Neuronal stem cell (in vitro differentiated cells): Measurements from ENCODE around the gene NPHP1.

Experiments used
- DNase-seq: peaks from one replicate; pipeline ENCODE4 v3.0.0-alpha.2; 2013; ENCODE audit warnings: low spot score
- H2AFZ ChIP-seq: one replicate; pipeline ENCODE4 v1.6.1; 2013; ENCODE audit warnings: mild to moderate bottlenecking, low read length, inconsistent platforms
- H2AK5ac ChIP-seq: 2 replicates; pipeline ENCODE4 v1.6.1; 2013; ENCODE audit warnings: low read depth, mild to moderate bottlenecking, inconsistent platforms, low read length, moderate library complexity, mixed read lengths
- H2BK120ac ChIP-seq: 2 replicates; pipeline ENCODE4 v1.6.1; 2013; ENCODE audit warnings: low read depth, mild to moderate bottlenecking, inconsistent platforms, low read length, moderate library complexity, mixed read lengths
- H2BK12ac ChIP-seq: one replicate; pipeline ENCODE4 v1.6.1; 2013; ENCODE audit warnings: low read length, inconsistent platforms
- H2BK15ac ChIP-seq: 2 replicates; pipeline ENCODE4 v1.6.1; 2013; ENCODE audit warnings: mild to moderate bottlenecking, low read length, inconsistent platforms, mixed read lengths
- H2BK5ac ChIP-seq: one replicate; pipeline ENCODE4 v1.6.1; 2013; ENCODE audit warnings: inconsistent platforms, mild to moderate bottlenecking, low read length, moderate library complexity
- H3K14ac ChIP-seq: one replicate; pipeline ENCODE4 v1.6.1; 2013; ENCODE audit warnings: low read length, inconsistent platforms
- H3K18ac ChIP-seq: 2 replicates; pipeline ENCODE4 v1.6.1; 2013; ENCODE audit warnings: low read length, inconsistent platforms
- H3K23ac ChIP-seq: 2 replicates; pipeline ENCODE4 v1.6.1; 2013; ENCODE audit warnings: low read depth, mild to moderate bottlenecking, mixed read lengths, low read length, inconsistent platforms; ENCODE audit not compliant: poor library complexity
- H3K27ac ChIP-seq: replicated peaks from 3 replicates; pipeline ENCODE4 v1.5.1; 2013; ENCODE audit warnings: low read length, inconsistent platforms
- H3K27me3 ChIP-seq, 3 experiments: 2 replicates each; pipeline ENCODE4 v1.6.1; 2013; ENCODE audit warnings: low read length in 3 of 3, mild to moderate bottlenecking in 2 of 3, inconsistent platforms in 1 of 3, low read depth in 1 of 3, mixed read lengths in 1 of 3, moderate library complexity in 1 of 3; ENCODE audit not compliant: control insufficient read depth in 3 of 3, insufficient read depth in 3 of 3
- H3K36me3 ChIP-seq, 2 donors: replicated peaks in 1 of 2; 2 replicates each; pipeline ENCODE4 v1.6.1; 2013; ENCODE audit warnings: low read length in 2 of 2; ENCODE audit not compliant: control insufficient read depth in 2 of 2, insufficient read depth in 2 of 2
- H3K4ac ChIP-seq: 2 replicates; pipeline ENCODE4 v1.6.1; 2013; ENCODE audit warnings: inconsistent platforms, mild to moderate bottlenecking, low read length, moderate library complexity
- H3K4me1 ChIP-seq, 2 donors: 1 replicate in 1 of 2; 2 replicates in 1 of 2; pipeline ENCODE4 v1.6.1; 2013; ENCODE audit warnings: low read length in 2 of 2, low read depth in 1 of 2; ENCODE audit not compliant: control insufficient read depth in 2 of 2, insufficient read depth in 1 of 2
- H3K4me2 ChIP-seq: one replicate; pipeline ENCODE4 v1.6.1; 2013; ENCODE audit warnings: mild to moderate bottlenecking, low read length, inconsistent platforms; ENCODE audit not compliant: insufficient read depth, poor library complexity, severe bottlenecking
- H3K4me3 ChIP-seq, 2 donors: 2 replicates each; pipeline ENCODE4 v1.5.1; 2013; ENCODE audit warnings: low read length in 2 of 2, mild to moderate bottlenecking in 2 of 2, inconsistent platforms in 1 of 2, moderate library complexity in 1 of 2
- H3K79me1 ChIP-seq: one replicate; pipeline ENCODE4 v1.6.1; 2013; ENCODE audit warnings: low read depth, mild to moderate bottlenecking, inconsistent platforms, low read length, moderate library complexity
- H3K9ac ChIP-seq: one replicate; pipeline ENCODE4 v1.6.1; 2013; ENCODE audit warnings: mild to moderate bottlenecking, low read depth, low read length, inconsistent platforms; ENCODE audit not compliant: poor library complexity
- H3K9me3 ChIP-seq, 2 donors: replicated peaks in 1 of 2; 2 replicates each; pipeline versions ENCODE3 to v1.6.1; 2013; ENCODE audit warnings: low read length in 2 of 2, mild to moderate bottlenecking in 2 of 2, inconsistent platforms in 1 of 2, low read depth in 1 of 2, mixed read lengths in 1 of 2, moderate library complexity in 1 of 2; ENCODE audit not compliant: control insufficient read depth in 2 of 2, insufficient read depth in 1 of 2
- H4K8ac ChIP-seq: one replicate; pipeline ENCODE4 v1.6.1; 2013; ENCODE audit warnings: low read depth, mild to moderate bottlenecking, inconsistent platforms, low read length, moderate library complexity
- H4K91ac ChIP-seq: one replicate; pipeline ENCODE4 v1.6.1; 2013; ENCODE audit warnings: low read length, low read depth, mild to moderate bottlenecking, inconsistent platforms; ENCODE audit not compliant: poor library complexity
- WGBS, 2 donors: extraction: QIAGEN DNeasy Blood & Tissue Kit; methylation state at CpG; one replicate each; pipeline ENCODE4 v1.1.7; 2013; ENCODE audit warnings: missing lambda C conversion rate in 2 of 2, mixed read lengths in 1 of 2; ENCODE audit not compliant: insufficient read length in 2 of 2, insufficient replicate concordance in 1 of 2; ENCODE audit errors: extremely low coverage in 2 of 2; 5-methylcytosine and 5-hydroxymethylcytosine counted together

Gene NPHP1

GRCh38 chr2:110134025-110134424, 70.8 kb downstream of the NPHP1 start:
- Histone ChIP-seq H2AFZ (no peak overlapping the region), H3K4ac (no peak overlapping the region), H3K9me3 (no peaks in the 10 kb centered on the region), H3K18ac (no peak overlapping the region), H4K8ac (no peak overlapping the region), H3K4me3 (no peak overlapping the region), H3K79me1 (no peaks in the 10 kb centered on the region), H3K27ac (no peak overlapping the region), H3K23ac (no peak overlapping the region), H3K14ac (no peak overlapping the region), H3K27me3 (no peaks in the 10 kb centered on the region), H4K91ac (no peak overlapping the region), H3K4me1 (no peaks in the 10 kb centered on the region), H3K36me3 (no peaks in the 10 kb centered on the region), H2BK5ac (no peak overlapping the region), H2AK5ac (no peak overlapping the region), H2BK12ac (no peak overlapping the region), H2BK15ac (no peak overlapping the region), H3K4me2 (no peak overlapping the region), H3K9ac (no peak overlapping the region), H2BK120ac (no peak overlapping the region)
- DNase-seq, result no peak

GRCh38 chr2:110131166-110131565, 73.6 kb downstream of the NPHP1 start:
- no peak for DNase-seq
- no peak overlapping the region for H2BK15ac ChIP-seq
- no peak overlapping the region for H4K91ac ChIP-seq

GRCh38 chr2:110130757-110131156, 74.1 kb downstream of the NPHP1 start:
- H3K27ac ChIP-seq, result no peak overlapping the region
- H2AFZ ChIP-seq, result no peak overlapping the region
- no peak overlapping the region for H2BK120ac ChIP-seq
- no peak overlapping the region for H3K4me2 ChIP-seq
- H3K4ac ChIP-seq, result no peak overlapping the region
- H3K23ac ChIP-seq, result no peak overlapping the region
- H2AK5ac ChIP-seq, result no peak overlapping the region
- H3K14ac ChIP-seq, result no peak overlapping the region
- no peak for DNase-seq
- H3K18ac ChIP-seq, result no peak overlapping the region
- H2BK5ac ChIP-seq, result no peak overlapping the region
- H3K9ac ChIP-seq, result no peak overlapping the region
- no peaks in the 10 kb centered on the region for H3K9me3 ChIP-seq
- H2BK15ac ChIP-seq, result no peak overlapping the region
- H2BK12ac ChIP-seq, result no peak overlapping the region
- H3K4me1 ChIP-seq, result peaks cover 5 to 7% of the 10 kb centered on the region in 2 donors
- no peak overlapping the region for H4K8ac ChIP-seq
- H4K91ac ChIP-seq, result no peak overlapping the region
- no peaks in the 10 kb centered on the region for H3K36me3 ChIP-seq
- WGBS, 2 donors, result no CpG with 5 or more reads among the region's 2 CpGs
- no peak overlapping the region for H3K4me3 ChIP-seq
- H3K27me3 ChIP-seq, result no peaks in the 10 kb centered on the region
- no peaks in the 10 kb centered on the region for H3K79me1 ChIP-seq

More at GRCh38 chr2:110131166-110131565, 73.6 kb downstream of the NPHP1 start:
- Histone ChIP-seq H2BK12ac (no peak overlapping the region), H4K8ac (no peak overlapping the region), H3K79me1 (no peaks in the 10 kb centered on the region), H3K4me3 (no peak overlapping the region), H3K9me3 (no peaks in the 10 kb centered on the region), H3K4ac (no peak overlapping the region), H2AFZ (no peak overlapping the region), H3K18ac (no peak overlapping the region), H3K36me3 (no peaks in the 10 kb centered on the region), H2BK5ac (no peak overlapping the region), H3K4me1 (peaks cover 4 to 7% of the 10 kb centered on the region in 2 donors), H3K23ac (no peak overlapping the region), H3K27me3 (no peaks in the 10 kb centered on the region), H2AK5ac (no peak overlapping the region), H2BK120ac (no peak overlapping the region), H3K4me2 (no peak overlapping the region), H3K27ac (no peak overlapping the region), H3K14ac (no peak overlapping the region), H3K9ac (no peak overlapping the region)
- no CpG with 5 or more reads among the region's 2 CpGs for WGBS, 2 donors

DNA sequence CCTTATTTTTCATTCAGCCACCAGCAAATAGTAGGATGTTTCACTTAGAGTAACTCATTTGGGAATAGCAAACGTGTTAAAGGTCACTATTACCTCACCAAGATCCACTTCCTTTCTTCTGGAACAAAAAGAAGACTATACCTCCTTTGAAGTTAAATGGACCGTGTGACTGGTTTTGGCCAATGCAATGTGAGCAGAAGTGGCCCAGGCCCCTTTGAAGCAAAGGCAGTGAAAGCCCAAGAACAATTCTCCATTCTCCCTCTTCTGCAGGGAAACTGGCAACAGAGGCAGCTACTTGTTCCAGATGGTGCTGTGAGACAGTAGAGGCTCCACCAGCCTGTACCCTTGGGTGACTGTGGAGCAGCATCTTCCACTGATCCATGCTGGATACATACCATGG, 77.9 kb downstream of the NPHP1 start:
- Histone ChIP-seq H4K8ac (no peak overlapping the region), H2AFZ (peak overlapping the region; percentile 32), H3K4me3 (no peak overlapping the region), H3K4me1 (peaks cover 7 to 8% of the 10 kb centered on the region in 2 donors), H3K79me1 (no peaks in the 10 kb centered on the region), H3K23ac (no peak overlapping the region), H3K9ac (no peak overlapping the region), H3K27me3 (no peaks in the 10 kb centered on the region), H3K36me3 (no peaks in the 10 kb centered on the region), H2AK5ac (no peak overlapping the region), H3K4ac (no peak overlapping the region), H2BK15ac (no peak overlapping the region), H3K18ac (no peak overlapping the region), H3K9me3 (peaks cover 0 to 1% of the 10 kb centered on the region in 2 donors), H3K27ac (peak overlapping the region; percentile 28), H2BK5ac (no peak overlapping the region), H2BK12ac (no peak overlapping the region), H4K91ac (no peak overlapping the region), H3K14ac (no peak overlapping the region), H3K4me2 (peak overlapping the region; percentile 21), H2BK120ac (no peak overlapping the region)
- no peak for DNase-seq
- no CpG with 5 or more reads among the region's 2 CpGs for WGBS, 2 donors
